ENCODE results near the gene VAV3. TPM values are rescaled to one million over a fixed set of nuclear protein-coding genes. Genes with fewer than 3 reads are reported as not detected.

Gene VAV3
- total RNA-seq, 1 donor from 2014 or later = 0.64 TPM

DNA sequence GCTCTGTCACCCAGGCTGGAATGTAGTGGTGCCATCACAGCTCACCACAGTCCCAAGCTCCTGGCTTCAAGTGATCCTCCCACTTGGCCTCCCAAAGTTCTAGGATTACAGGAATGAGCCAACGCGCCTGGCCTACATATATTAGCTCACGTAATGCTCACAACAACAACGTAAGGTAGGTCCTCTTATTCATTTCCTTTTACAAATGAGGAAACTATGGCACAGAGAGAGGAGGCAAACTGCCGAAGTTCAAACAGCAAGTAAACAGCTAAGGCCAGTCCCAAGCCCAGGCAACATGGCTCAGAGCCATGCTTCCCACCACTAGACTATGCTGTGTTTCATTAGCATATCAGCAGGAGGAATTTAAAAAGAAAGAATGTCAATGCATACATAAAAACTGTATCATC is 284.4 kb downstream of the VAV3 start:
- Histone ChIP-seq H3K4me3 (no peak overlapping the region), H3K4me1 (no peaks in the 10 kb centered on the region), H3K27me3 (no peaks in the 10 kb centered on the region), H3K27ac (no peak overlapping the region), H3K9me3 (no peaks in the 10 kb centered on the region), H3K36me3 (no peaks in the 10 kb centered on the region)
- intact Hi-C loops (cut with DNase I) = no loop called here
- TF ChIP-seq, protein P1, sequence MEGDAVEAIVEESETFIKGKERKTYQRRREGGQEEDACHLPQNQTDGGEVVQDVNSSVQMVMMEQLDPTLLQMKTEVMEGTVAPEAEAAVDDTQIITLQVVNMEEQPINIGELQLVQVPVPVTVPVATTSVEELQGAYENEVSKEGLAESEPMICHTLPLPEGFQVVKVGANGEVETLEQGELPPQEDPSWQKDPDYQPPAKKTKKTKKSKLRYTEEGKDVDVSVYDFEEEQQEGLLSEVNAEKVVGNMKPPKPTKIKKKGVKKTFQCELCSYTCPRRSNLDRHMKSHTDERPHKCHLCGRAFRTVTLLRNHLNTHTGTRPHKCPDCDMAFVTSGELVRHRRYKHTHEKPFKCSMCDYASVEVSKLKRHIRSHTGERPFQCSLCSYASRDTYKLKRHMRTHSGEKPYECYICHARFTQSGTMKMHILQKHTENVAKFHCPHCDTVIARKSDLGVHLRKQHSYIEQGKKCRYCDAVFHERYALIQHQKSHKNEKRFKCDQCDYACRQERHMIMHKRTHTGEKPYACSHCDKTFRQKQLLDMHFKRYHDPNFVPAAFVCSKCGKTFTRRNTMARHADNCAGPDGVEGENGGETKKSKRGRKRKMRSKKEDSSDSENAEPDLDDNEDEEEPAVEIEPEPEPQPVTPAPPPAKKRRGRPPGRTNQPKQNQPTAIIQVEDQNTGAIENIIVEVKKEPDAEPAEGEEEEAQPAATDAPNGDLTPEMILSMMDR (IDR thresholded peaks at IDR 0.05) = no peak
- DNase-seq (ENCODE audit: low spot score in 2 of 2) = no peak

DNA sequence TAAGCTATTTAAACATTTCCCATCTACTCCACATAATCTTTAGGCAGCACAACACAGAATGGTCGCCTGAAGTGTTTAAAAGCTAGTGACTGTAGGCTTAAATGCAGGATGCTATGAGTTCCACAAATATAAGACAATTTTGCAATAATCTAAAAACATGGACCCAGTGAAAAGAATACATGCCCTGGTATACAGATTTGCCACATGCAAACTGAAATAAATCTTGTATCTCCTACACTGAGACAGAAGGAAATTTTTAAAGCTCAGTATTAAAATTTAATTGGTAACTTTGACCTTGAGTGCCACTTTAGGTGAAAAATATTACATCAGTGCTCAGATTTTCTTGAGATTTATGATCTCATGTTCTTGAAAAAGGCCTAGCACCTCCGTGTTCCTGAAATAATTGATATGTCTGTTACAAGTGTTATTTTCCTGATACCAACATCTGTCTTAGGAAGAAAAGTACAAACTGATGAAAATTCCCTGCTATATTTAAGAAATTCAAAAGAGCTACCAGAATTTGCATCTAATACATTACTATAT is 285.5 kb downstream of the VAV3 start:
- TF ChIP-seq, protein P1 (IDR thresholded peaks at IDR 0.05) = no peak
- Histone ChIP-seq H3K4me3 (no peak overlapping the region), H3K36me3 (no peaks in the 10 kb centered on the region), H3K27me3 (no peaks in the 10 kb centered on the region), H3K4me1 (no peaks in the 10 kb centered on the region), H3K27ac (no peak overlapping the region), H3K9me3 (no peaks in the 10 kb centered on the region)
- intact Hi-C loops (cut with DNase I) = no loop called here
- no peak for DNase-seq (ENCODE audit: low spot score in 2 of 2)

DNA sequence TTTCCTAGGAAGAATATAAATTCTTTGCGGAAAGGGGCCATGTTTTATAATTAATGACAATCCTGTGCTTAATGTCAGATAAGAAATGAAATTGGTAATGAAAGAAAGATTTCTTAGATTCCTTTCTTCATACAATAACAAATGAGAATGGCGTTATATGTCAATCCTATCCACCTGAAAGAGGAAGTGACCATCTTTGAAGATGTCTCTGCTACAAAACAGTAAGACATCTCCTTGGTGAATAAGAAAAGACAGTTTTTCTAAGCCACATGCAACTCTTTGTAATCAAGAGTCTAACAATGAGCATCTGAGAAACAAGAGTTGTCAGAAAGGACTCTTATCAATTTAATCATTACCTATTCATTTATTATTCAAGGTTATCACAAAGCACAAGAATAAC is 286.0 kb downstream of the VAV3 start:
- no peaks in the 10 kb centered on the region for H3K9me3 ChIP-seq
- no peaks in the 10 kb centered on the region for H3K36me3 ChIP-seq
- intact Hi-C loops (cut with DNase I) = no loop called here
- no peak overlapping the region for H3K4me3 ChIP-seq
- no peak overlapping the region for H3K27ac ChIP-seq
- H3K27me3 ChIP-seq = no peaks in the 10 kb centered on the region
- TF ChIP-seq, protein P1 (IDR thresholded peaks at IDR 0.05) = no peak
- no peak for DNase-seq (ENCODE audit: low spot score in 2 of 2)
- no peaks in the 10 kb centered on the region for H3K4me1 ChIP-seq

DNA sequence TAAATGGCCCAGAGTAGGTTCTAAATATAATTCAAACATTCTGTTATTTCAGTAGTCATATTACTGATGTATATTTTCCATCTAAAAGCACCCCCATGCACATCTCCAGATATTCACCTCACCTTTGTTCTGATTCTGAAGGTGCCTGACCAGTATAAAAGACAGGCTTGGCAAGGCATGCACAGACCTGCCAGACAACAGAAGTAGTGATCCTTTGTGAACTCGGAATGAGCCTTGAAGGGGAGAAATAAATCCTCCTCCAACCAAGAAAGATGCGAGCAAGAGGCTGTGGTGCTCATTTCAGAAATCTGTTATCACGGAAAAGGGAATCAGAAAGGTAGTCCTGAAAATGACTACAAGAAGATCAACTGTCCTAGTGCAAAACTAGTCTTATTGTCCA is 287.3 kb downstream of the VAV3 start:
- intact Hi-C loops (cut with DNase I) = no loop called here
- TF ChIP-seq, protein P1 (IDR thresholded peaks at IDR 0.05) = no peak
- no peaks in the 10 kb centered on the region for H3K4me1 ChIP-seq
- H3K9me3 ChIP-seq = no peaks in the 10 kb centered on the region
- H3K27ac ChIP-seq = no peak overlapping the region
- no peak overlapping the region for H3K4me3 ChIP-seq
- DNase-seq (ENCODE audit: low spot score in 2 of 2) = no peak
- no peaks in the 10 kb centered on the region for H3K36me3 ChIP-seq
- H3K27me3 ChIP-seq = no peaks in the 10 kb centered on the region

DNA sequence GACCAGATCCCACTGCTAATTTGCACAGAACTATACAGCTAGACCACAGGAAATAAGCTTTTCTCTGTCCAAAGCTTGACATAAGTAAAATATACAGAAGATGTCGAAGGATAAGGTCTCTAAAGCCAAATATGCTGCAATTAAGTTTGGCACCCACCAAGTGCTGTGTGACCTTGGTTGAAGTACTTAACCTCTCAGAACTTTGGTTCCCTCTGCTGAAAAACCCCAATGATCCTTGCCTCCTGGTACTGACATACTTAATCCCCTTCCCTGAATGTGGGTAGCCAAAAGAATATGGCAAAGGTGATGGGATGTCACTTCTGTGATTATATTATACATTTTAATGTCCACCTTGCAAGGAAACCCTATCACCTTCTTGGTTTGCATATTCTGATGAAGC is 290.5 kb downstream of the VAV3 start:
- intact Hi-C loops (cut with DNase I) = no loop called here
- Histone ChIP-seq H3K9me3 (no peaks in the 10 kb centered on the region), H3K27ac (no peak overlapping the region), H3K27me3 (no peaks in the 10 kb centered on the region), H3K36me3 (no peaks in the 10 kb centered on the region), H3K4me1 (no peaks in the 10 kb centered on the region), H3K4me3 (no peak overlapping the region)
- TF ChIP-seq, protein P1 (IDR thresholded peaks at IDR 0.05) = no peak
- no peak for DNase-seq (ENCODE audit: low spot score in 2 of 2)

DNA sequence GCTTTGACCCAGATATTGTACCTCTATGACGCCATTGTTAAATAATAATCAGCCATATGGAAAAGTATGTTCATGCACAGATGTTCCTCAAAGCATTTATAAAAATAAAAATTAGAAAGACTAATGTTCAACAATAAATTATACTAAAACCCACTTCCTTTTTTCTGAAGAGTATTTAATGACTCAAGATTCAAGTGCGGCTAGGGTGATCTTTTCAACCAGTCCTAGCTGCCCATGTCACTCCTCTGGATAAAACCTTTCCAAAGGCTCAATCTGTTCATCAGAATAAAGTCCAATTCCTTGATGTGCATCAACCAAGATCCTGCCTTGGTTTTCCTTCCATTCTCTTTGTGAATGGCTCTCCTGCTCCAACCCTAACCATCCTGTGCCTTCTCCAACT is 292.0 kb downstream of the VAV3 start:
- no peaks in the 10 kb centered on the region for H3K4me1 ChIP-seq
- no peak for DNase-seq (ENCODE audit: low spot score in 2 of 2)
- no peak overlapping the region for H3K4me3 ChIP-seq
- H3K36me3 ChIP-seq = no peaks in the 10 kb centered on the region
- H3K27me3 ChIP-seq = no peaks in the 10 kb centered on the region
- no peak overlapping the region for H3K27ac ChIP-seq
- H3K9me3 ChIP-seq = no peaks in the 10 kb centered on the region
- TF ChIP-seq, protein P1 (IDR thresholded peaks at IDR 0.05) = no peak
- intact Hi-C loops (cut with DNase I) = no loop called here

Data from ascending aorta (tissue), 2 donors.